HepG2 (cell line): ENCODE results near the gene CELSR2. TPM values are rescaled to one million over a fixed set of nuclear protein-coding genes. Genes with fewer than 3 reads are reported as not detected.

Source experiments
- CCAR2 ChIP-seq: fragments of 200-400 bp; formaldehyde crosslinking; optimal IDR thresholded peaks from 2 replicates; pipeline ENCODE3; 2018; ENCODE audit warnings: low read depth, mild to moderate bottlenecking, low read length, moderate library complexity
- KDM6A ChIP-seq: IDR thresholded peaks from 2 replicates; pipeline ENCODE4 v1.6.1; 2016; ENCODE audit warnings: low read depth
- KLF9 ChIP-seq: IDR thresholded peaks from 2 replicates; pipeline ENCODE4 v1.6.1; 2016; ENCODE audit warnings: low read depth
- NCOA5 ChIP-seq: sonication (generic); formaldehyde crosslinking; IDR thresholded peaks from 2 replicates; pipeline ENCODE4 v1.4.0; 2020; ENCODE audit warnings: missing genetic modification reagents
- NONO ChIP-seq, 2 experiments: fragments of 450-650 bp in 1 of 2; sonication (generic) in 1 of 2; formaldehyde crosslinking in 1 of 2; IDR thresholded peaks in 1 of 2; conservative IDR thresholded peaks in 1 of 2; 2 replicates each; pipeline versions ENCODE4 v1.6.1 to v1.8.0; 2017 to 2022; ENCODE audit warnings: mild to moderate bottlenecking in 1 of 2, missing genetic modification reagents in 1 of 2, moderate library complexity in 1 of 2
- SMYD3 ChIP-seq: sonication (generic); formaldehyde crosslinking; IDR thresholded peaks from 2 replicates; pipeline ENCODE4 v1.8.1; 2023; ENCODE audit warnings: mild to moderate bottlenecking, missing genetic modification reagents
- SP5 ChIP-seq: IDR thresholded peaks from 2 replicates; pipeline ENCODE4 v1.6.1; 2016; ENCODE audit warnings: low read depth, borderline replicate concordance
- TGIF2 ChIP-seq: IDR thresholded peaks from 2 replicates; pipeline ENCODE4 v1.6.1; 2016; ENCODE audit warnings: control low read depth, missing compliant biosample characterization
- ZFP36L1 ChIP-seq: sonication (generic); formaldehyde crosslinking; IDR thresholded peaks from 2 replicates; pipeline ENCODE4 v1.8.0; 2022; ENCODE audit warnings: mild to moderate bottlenecking, missing genetic modification reagents, moderate library complexity
- ZNF230 ChIP-seq: sonication (generic); formaldehyde crosslinking; IDR thresholded peaks from 2 replicates; pipeline ENCODE4 v1.4.0; 2020; ENCODE audit warnings: mild to moderate bottlenecking, missing genetic modification reagents
- ZNF256 ChIP-seq: sonication (generic); formaldehyde crosslinking; conservative IDR thresholded peaks from 2 replicates; pipeline ENCODE4 v1.4.0; 2020; ENCODE audit warnings: missing genetic modification reagents
- ZNF432 ChIP-seq: sonication (generic); formaldehyde crosslinking; IDR thresholded peaks from 2 replicates; pipeline ENCODE4 v1.5.0; 2020; ENCODE audit warnings: missing genetic modification reagents, mild to moderate bottlenecking, borderline replicate concordance
- ZNF501 ChIP-seq: sonication (generic); formaldehyde crosslinking; IDR thresholded peaks from 2 replicates; pipeline ENCODE4 v1.5.1; 2020; ENCODE audit warnings: mild to moderate bottlenecking, moderate library complexity, missing genetic modification reagents
- ZNF792 ChIP-seq: IDR thresholded peaks from 2 replicates; pipeline ENCODE4 v1.6.1; 2016
- polyA plus RNA-seq, 8 experiments: library from polyadenylated mRNA; depleted of rRNA in 3 of 8; stranded (reverse) in 7 of 8; unstranded in 1 of 8; fragments of >200 nt; fragmentation: Illumina TruSeq in 4 of 8; extraction: Trizol in 4 of 8; gene quantifications; 2 replicates each; pipeline versions ENCODE4 v1.2.1 to v1.2.3, GENCODE V29; 2011 to 2016; ENCODE audit warnings: low read depth in 4 of 8, missing spikeins in 1 of 8, mixed read lengths in 1 of 8; ENCODE audit not compliant: insufficient read depth in 1 of 8
- total RNA-seq, 5 experiments: library from RNA; depleted of rRNA; stranded (reverse); fragments of >200 nt; fragmentation: Illumina TruSeq; extraction: Trizol; gene quantifications; 2 replicates each; pipeline ENCODE4 v1.2.3, GENCODE V29; 2016; ENCODE audit warnings: low read depth in 1 of 5
- TF ChIP-seq, protein P1 (sequence below): sonication (generic); formaldehyde crosslinking; IDR thresholded peaks from 2 replicates; pipeline ENCODE4 v1.4.0; 2020; ENCODE audit warnings: mild to moderate bottlenecking, missing genetic modification reagents
- TF ChIP-seq, protein P2 (sequence below): IDR thresholded peaks from 2 replicates; pipeline ENCODE4 v1.6.1; 2016; ENCODE audit warnings: missing compliant biosample characterization, missing genetic modification reagents, borderline replicate concordance
- TF ChIP-seq, protein P3 (sequence below): sonication (generic); formaldehyde crosslinking; conservative IDR thresholded peaks from 2 replicates; pipeline ENCODE4 v1.4.0; 2020; ENCODE audit warnings: missing genetic modification reagents
- TF ChIP-seq, protein P4 (sequence below): sonication (generic); formaldehyde crosslinking; IDR thresholded peaks from 2 replicates; pipeline ENCODE4 v1.8.0; 2022; ENCODE audit warnings: mild to moderate bottlenecking, missing genetic modification reagents

Gene CELSR2
- total and polyA plus RNA-seq, 2 of the 13 experiments (the other 11 are each of a cell fraction or from before 2014, with no cell fraction given), result 4.0 to 6.6 TPM

DNA sequence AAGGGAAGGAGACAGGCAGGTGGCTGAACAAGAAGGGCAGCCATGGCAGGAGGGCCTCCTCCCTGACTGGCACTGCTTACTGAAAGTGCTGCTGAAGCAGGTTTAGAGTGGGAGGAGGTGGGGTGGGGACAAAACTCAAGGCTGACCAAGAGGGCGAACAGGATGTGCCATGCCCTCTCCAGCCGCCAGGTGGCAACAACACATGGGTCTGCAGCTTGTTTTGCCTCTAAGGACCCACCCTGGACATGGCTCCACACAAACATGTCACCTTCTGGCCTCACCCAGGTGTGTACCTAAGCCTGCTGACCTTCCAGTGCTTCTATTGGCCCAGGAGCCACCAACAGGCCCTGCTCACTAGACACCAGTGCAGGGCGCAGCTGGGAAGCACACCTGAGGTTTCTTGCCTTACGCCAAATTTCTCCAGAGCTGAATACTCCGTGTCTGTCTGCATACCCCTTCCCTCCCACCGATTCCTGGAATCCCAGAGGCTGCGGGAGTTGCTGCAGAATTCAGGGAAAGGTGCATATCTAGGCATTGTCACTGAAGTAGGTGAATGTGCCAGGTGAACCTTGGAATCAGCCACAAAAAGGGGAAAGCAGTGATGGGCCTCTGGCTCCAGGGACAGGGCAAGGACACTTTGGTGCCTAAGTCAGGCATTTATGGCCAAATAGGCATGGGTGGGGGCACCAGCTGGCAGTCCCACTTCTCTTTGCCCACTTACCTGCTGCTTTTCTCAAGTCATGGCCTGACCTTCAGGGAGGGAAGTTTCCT lies 28.3 kb downstream of the CELSR2 start (continued):
- TF ChIP-seq, protein P1, sequence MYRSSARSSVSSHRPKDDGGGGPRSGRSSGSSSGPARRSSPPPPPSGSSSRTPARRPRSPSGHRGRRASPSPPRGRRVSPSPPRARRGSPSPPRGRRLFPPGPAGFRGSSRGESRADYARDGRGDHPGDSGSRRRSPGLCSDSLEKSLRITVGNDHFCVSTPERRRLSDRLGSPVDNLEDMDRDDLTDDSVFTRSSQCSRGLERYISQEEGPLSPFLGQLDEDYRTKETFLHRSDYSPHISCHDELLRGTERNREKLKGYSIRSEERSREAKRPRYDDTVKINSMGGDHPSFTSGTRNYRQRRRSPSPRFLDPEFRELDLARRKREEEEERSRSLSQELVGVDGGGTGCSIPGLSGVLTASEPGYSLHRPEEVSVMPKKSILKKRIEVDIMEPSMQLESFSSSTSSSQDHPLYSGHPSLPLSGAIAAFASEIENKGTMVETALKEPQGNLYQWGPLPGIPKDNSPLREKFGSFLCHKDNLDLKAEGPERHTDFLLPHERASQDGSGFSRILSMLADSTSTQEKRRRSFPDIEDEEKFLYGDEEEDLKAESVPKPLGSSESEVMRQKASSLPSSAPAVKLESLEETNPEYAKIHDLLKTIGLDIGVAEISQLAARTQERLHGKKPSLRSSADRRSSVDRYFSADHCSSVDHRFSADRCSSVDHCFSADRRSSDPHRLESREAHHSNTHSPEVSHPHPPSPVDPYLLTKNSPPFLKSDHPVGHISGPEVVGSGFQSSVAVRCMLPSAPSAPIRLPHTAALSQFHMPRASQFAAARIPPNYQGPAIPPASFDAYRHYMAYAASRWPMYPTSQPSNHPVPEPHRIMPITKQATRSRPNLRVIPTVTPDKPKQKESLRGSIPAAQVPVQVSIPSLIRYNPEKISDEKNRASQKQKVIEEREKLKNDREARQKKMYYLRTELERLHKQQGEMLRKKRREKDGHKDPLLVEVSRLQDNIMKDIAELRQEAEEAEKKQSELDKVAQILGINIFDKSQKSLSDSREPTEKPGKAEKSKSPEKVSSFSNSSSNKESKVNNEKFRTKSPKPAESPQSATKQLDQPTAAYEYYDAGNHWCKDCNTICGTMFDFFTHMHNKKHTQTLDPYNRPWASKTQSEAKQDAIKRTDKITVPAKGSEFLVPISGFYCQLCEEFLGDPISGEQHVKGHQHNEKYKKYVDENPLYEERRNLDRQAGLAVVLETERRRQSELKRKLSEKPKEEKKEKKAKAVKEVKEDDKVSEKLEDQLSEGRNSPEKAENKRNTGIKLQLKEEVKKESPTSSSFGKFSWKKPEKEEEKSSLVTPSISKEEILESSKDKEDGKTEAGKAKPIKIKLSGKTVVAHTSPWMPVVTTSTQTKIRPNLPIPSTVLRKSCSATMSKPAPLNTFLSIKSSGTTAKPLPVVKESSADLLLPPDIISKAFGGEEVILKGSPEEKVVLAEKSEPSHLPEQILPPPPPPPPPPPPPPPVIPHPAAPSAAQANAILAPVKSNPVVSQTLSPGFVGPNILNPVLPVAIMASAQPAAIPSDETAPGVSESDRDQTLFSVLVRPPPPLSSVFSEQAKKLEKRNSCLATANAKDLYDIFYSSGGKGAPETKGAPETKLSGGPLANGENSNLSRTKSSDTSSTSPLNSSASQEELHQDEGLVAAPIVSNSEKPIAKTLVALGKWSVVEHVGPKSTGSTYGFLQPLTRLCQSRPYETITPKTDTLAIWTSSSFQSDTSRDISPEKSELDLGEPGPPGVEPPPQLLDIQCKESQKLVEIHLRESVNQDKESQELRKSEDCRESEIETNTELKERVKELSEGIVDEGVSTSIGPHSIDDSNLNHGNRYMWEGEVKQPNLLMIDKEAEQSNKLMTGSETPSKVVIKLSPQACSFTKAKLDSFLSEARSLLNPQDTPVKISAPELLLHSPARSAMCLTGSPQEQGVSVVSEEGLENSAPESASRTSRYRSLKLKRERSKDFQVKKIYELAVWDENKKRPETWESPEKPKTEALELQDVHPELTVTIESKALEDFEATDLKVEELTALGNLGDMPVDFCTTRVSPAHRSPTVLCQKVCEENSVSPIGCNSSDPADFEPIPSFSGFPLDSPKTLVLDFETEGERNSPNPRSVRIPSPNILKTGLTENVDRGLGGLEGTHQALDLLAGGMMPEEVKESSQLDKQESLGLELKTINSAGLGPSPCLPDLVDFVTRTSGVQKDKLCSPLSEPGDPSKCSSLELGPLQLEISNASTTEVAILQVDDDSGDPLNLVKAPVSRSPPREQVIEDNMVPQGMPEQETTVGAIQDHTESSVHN, result no peak
- TF ChIP-seq TGIF2 (CRISPR knock-in tag), result peak; percentile 69
- TF ChIP-seq KLF9 (CRISPR knock-in tag), result no peak
- peak; percentile 67; the same call in 1 of the 2 replicates for TF ChIP-seq ZNF501 (CRISPR knock-in tag)
- TF ChIP-seq ZFP36L1 (CRISPR knock-in tag), result no peak
- no peak for TF ChIP-seq NCOA5 (CRISPR knock-in tag)
- TF ChIP-seq CCAR2, result no peak
- TF ChIP-seq SP5, result 0 out of 2 replicates have a peak, but pooled peaks have one; percentile 53
- TF ChIP-seq KDM6A (CRISPR knock-in tag), result no peak
- no peak for TF ChIP-seq ZNF230
- TF ChIP-seq, protein P2, sequence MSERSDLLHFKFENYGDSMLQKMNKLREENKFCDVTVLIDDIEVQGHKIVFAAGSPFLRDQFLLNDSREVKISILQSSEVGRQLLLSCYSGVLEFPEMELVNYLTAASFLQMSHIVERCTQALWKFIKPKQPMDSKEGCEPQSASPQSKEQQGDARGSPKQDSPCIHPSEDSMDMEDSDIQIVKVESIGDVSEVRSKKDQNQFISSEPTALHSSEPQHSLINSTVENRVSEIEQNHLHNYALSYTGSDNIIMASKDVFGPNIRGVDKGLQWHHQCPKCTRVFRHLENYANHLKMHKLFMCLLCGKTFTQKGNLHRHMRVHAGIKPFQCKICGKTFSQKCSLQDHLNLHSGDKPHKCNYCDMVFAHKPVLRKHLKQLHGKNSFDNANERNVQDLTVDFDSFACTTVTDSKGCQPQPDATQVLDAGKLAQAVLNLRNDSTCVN (CRISPR knock-in tag), result peak; percentile 63; the same call in 1 of the 2 replicates
- TF ChIP-seq NONO (IDR thresholded peaks at IDR 0.05), result no peak
- no peak for TF ChIP-seq NONO (CRISPR knock-in tag; conservative IDR thresholded peaks at IDR 0.05)
- TF ChIP-seq, protein P3, sequence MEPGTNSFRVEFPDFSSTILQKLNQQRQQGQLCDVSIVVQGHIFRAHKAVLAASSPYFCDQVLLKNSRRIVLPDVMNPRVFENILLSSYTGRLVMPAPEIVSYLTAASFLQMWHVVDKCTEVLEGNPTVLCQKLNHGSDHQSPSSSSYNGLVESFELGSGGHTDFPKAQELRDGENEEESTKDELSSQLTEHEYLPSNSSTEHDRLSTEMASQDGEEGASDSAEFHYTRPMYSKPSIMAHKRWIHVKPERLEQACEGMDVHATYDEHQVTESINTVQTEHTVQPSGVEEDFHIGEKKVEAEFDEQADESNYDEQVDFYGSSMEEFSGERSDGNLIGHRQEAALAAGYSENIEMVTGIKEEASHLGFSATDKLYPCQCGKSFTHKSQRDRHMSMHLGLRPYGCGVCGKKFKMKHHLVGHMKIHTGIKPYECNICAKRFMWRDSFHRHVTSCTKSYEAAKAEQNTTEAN (CRISPR knock-in tag), result 0 out of 2 replicates have a peak, but pooled peaks have one; percentile 38
- TF ChIP-seq ZNF792 (CRISPR knock-in tag), result peak; percentile 89
- TF ChIP-seq SMYD3, result no peak
- TF ChIP-seq, protein P4, sequence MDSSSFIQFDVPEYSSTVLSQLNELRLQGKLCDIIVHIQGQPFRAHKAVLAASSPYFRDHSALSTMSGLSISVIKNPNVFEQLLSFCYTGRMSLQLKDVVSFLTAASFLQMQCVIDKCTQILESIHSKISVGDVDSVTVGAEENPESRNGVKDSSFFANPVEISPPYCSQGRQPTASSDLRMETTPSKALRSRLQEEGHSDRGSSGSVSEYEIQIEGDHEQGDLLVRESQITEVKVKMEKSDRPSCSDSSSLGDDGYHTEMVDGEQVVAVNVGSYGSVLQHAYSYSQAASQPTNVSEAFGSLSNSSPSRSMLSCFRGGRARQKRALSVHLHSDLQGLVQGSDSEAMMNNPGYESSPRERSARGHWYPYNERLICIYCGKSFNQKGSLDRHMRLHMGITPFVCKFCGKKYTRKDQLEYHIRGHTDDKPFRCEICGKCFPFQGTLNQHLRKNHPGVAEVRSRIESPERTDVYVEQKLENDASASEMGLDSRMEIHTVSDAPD (CRISPR knock-in tag), result no peak
- TF ChIP-seq ZNF432 (CRISPR knock-in tag), result no peak
- TF ChIP-seq ZNF256, result no peak
